Loucy (cell line): ENCODE results near the gene RIMBP2.

Experiments
- CTCF ChIP-seq: fragments of 200-600 bp; sonication (generic); conservative IDR thresholded peaks from 2 replicates; pipeline ENCODE4 v1.5.1; 2014; ENCODE audit warnings: mild to moderate bottlenecking, antibody characterized with exemption, low read length
- EZH2phosphoT487 ChIP-seq: fragments of 200-600 bp; IDR thresholded peaks from 2 replicates; pipeline ENCODE4 v1.6.1; 2018; ENCODE audit warnings: antibody characterized with exemption, mild to moderate bottlenecking, moderate library complexity, borderline replicate concordance

DNA sequence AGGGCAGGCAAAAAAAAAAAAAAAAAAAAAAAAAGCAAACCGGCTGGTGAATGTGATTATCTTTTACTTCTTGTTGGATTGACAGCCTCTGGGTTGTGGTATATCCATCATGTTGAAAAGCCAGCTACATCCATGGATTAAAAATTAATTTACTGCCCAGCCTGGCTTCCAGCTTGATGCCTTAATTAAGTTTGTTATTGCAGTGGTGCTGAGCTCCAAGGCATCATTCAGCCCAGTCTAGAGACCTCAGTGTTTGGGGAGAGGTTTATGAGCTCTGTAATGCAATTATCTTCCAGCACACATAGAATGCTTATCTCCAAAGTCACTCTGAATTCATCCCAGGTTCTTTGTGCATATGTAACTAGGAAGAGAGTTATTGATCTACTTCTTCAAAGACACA lies 114.8 kb downstream of the RIMBP2 start:
- no peak for TF ChIP-seq CTCF
- no peak for TF ChIP-seq EZH2phosphoT487
